Endodermal cell (in vitro differentiated cells): ENCODE results near the gene TKT. TPM values are rescaled to one million over a fixed set of nuclear protein-coding genes. Genes with fewer than 3 reads are reported as not detected.
A peak's percentile ranks its signal among the peaks of the same experiment; 100 is the strongest.
"Not testable (repeated sequence)": the region's sequence is repeated elsewhere in the genome, so short reads cannot be mapped to it uniquely, and the experiment has no call there.

Source experiments
- DNase-seq: peaks from one replicate; pipeline ENCODE4 v3.0.0-alpha.2; 2017
- H3K27ac ChIP-seq: 2 replicates; pipeline ENCODE4 v1.5.1; 2013; ENCODE audit warnings: mild to moderate bottlenecking, low read depth, low read length, moderate library complexity
- H3K27me3 ChIP-seq: 2 replicates; pipeline ENCODE4 v1.6.1; 2013; ENCODE audit warnings: mild to moderate bottlenecking, low read length, moderate library complexity; ENCODE audit not compliant: insufficient read depth, control insufficient read depth, poor library complexity, severe bottlenecking
- H3K36me3 ChIP-seq: 2 replicates; pipeline ENCODE4 v1.7.0; 2013; ENCODE audit warnings: mild to moderate bottlenecking, low read length, moderate library complexity; ENCODE audit not compliant: control insufficient read depth, insufficient read depth
- H3K4me1 ChIP-seq: one replicate; pipeline ENCODE4 v1.7.0; 2013; ENCODE audit warnings: low read length; ENCODE audit not compliant: control insufficient read depth, insufficient read depth
- H3K4me3 ChIP-seq: 2 replicates; pipeline ENCODE4 v1.5.1; 2013; ENCODE audit warnings: mild to moderate bottlenecking, low read length, moderate library complexity
- H3K9ac ChIP-seq: 2 replicates; pipeline ENCODE4 v1.6.1; 2013; ENCODE audit warnings: mild to moderate bottlenecking, low read length, moderate library complexity; ENCODE audit not compliant: poor library complexity, severe bottlenecking; ENCODE audit errors: extremely low read depth
- H3K9me3 ChIP-seq: 2 replicates; pipeline ENCODE4 v1.6.1; 2013; ENCODE audit warnings: mild to moderate bottlenecking, low read length, moderate library complexity; ENCODE audit not compliant: control insufficient read depth
- H3K27ac Mint-ChIP-seq: 2 replicates; pipeline ENCODE4 v1.8.0; 2020; ENCODE audit warnings: mixed read lengths
- H3K27me3 Mint-ChIP-seq: 2 replicates; pipeline ENCODE4 v1.8.0; 2021; ENCODE audit warnings: mild to moderate bottlenecking, mixed read lengths; ENCODE audit not compliant: insufficient read depth
- H3K36me3 Mint-ChIP-seq: 2 replicates; pipeline ENCODE4 v1.8.0; 2020; ENCODE audit warnings: low read depth, mixed read lengths
- H3K4me1 Mint-ChIP-seq: 2 replicates; pipeline ENCODE4 v1.8.0; 2020; ENCODE audit warnings: mixed read lengths
- H3K4me3 Mint-ChIP-seq: 2 replicates; pipeline ENCODE4 v1.8.0; 2020; ENCODE audit warnings: mild to moderate bottlenecking, moderate library complexity, mixed read lengths
- H3K9me3 Mint-ChIP-seq: 2 replicates; pipeline ENCODE4 v1.8.0; 2020; ENCODE audit warnings: mild to moderate bottlenecking, mixed read lengths
- CTCF ChIP-seq: fragments of 200-600 bp; sonication (generic); conservative IDR thresholded peaks from 2 replicates; pipeline ENCODE4 v1.5.0; 2021; ENCODE audit warnings: antibody characterized with exemption, mild to moderate bottlenecking
- WGBS, 2 experiments: methylation state at CpG; one replicate each; pipeline versions ENCODE4 v1.1.5 to v1.1.7; 2013; ENCODE audit warnings: missing lambda C conversion rate in 2 of 2, mixed read lengths in 1 of 2; ENCODE audit not compliant: insufficient coverage in 1 of 2, insufficient read length in 1 of 2; 5-methylcytosine and 5-hydroxymethylcytosine counted together
- total RNA-seq, 2 donors: library from RNA; stranded (reverse); fragmentation: NEBNext Ultra II Directional in 1 of 2; extraction: Animal tissue kit (Norgen Biotek cat#: 25700) in 1 of 2; gene quantifications; 2 replicates in 1 of 2; 3 replicates in 1 of 2; pipeline ENCODE4 v1.2.1, GENCODE V29; 2021

TKT gene
- total RNA-seq, 2 donors from 2014 or later = 373 to 472 TPM

GRCh38 chr3:53254509-53255422 lies 1.1 kb downstream of the TKT start:
- H3K9me3 Mint-ChIP-seq = no peaks in the 10 kb centered on the region
- peaks cover 21% of the 10 kb centered on the region for H3K36me3 Mint-ChIP-seq
- H3K9ac ChIP-seq = peak overlapping the region; percentile 77
- H3K9me3 ChIP-seq = no peaks in the 10 kb centered on the region
- H3K27ac ChIP-seq = peak overlapping the region; percentile 83
- H3K36me3 ChIP-seq = peaks cover 8% of the 10 kb centered on the region
- no peaks in the 10 kb centered on the region for H3K27me3 Mint-ChIP-seq
- peaks cover 15% of the 10 kb centered on the region for H3K4me1 ChIP-seq
- WGBS, 2 experiments = 4% methylated on average over 8 to 32 of the region's 32 CpGs
- peak; percentile 88 for DNase-seq
- H3K4me3 Mint-ChIP-seq = peak overlapping the region; percentile 93
- peak overlapping the region; percentile 96 for H3K4me3 ChIP-seq
- peak overlapping the region; percentile 90 for H3K27ac Mint-ChIP-seq
- peaks cover 50% of the 10 kb centered on the region for H3K4me1 Mint-ChIP-seq
- no peaks in the 10 kb centered on the region for H3K27me3 ChIP-seq
- TF ChIP-seq CTCF = no peak

- H3K27me3 ChIP-seq = no peaks in the 10 kb centered on the region
- no peak for DNase-seq
- no peak overlapping the region for H3K27ac ChIP-seq
- peak overlapping the region; percentile 93 for H3K4me3 Mint-ChIP-seq
- H3K4me3 ChIP-seq = peak overlapping the region; percentile 96
- H3K4me1 ChIP-seq = peaks cover 12% of the 10 kb centered on the region
- peaks cover 46% of the 10 kb centered on the region for H3K4me1 Mint-ChIP-seq
- peaks cover 8% of the 10 kb centered on the region for H3K36me3 ChIP-seq
- peak overlapping the region; percentile 77 for H3K9ac ChIP-seq
- TF ChIP-seq CTCF = no peak
- no peaks in the 10 kb centered on the region for H3K9me3 ChIP-seq
- peaks cover 21% of the 10 kb centered on the region for H3K36me3 Mint-ChIP-seq
- 62 to 74% methylated on average over 6 to 7 of the region's 7 CpGs for WGBS, 2 experiments
- H3K9me3 Mint-ChIP-seq = no peaks in the 10 kb centered on the region
- H3K27me3 Mint-ChIP-seq = no peaks in the 10 kb centered on the region
- peak overlapping the region; percentile 90 for H3K27ac Mint-ChIP-seq
Observed at GRCh38 chr3:53253707-53254508, 1.9 kb downstream of the TKT start.

GRCh38 chr3:53252947-53253322 lies 2.9 kb downstream of the TKT start:
- H3K27ac Mint-ChIP-seq = peak overlapping the region; percentile 90
- not testable (repeated sequence) for H3K36me3 ChIP-seq, H3K4me1 ChIP-seq, H3K27me3 Mint-ChIP-seq, H3K9me3 Mint-ChIP-seq, DNase-seq, H3K9me3 ChIP-seq, H3K27ac ChIP-seq, H3K9ac ChIP-seq, H3K27me3 ChIP-seq
- peaks cover 39% of the 10 kb centered on the region for H3K4me1 Mint-ChIP-seq
- WGBS, 2 experiments = 92 to 96% methylated on average over 5 to 8 of the region's 8 CpGs
- peak overlapping the region; percentile 93 for H3K4me3 Mint-ChIP-seq
- H3K4me3 ChIP-seq = peak overlapping the region; percentile 96
- peaks cover 24% of the 10 kb centered on the region for H3K36me3 Mint-ChIP-seq
